Measurements from ENCODE around the gene TAF4. TPM values are rescaled to one million over a fixed set of nuclear protein-coding genes. Genes with fewer than 3 reads are reported as not detected.
"Not testable (repeated sequence)": the region's sequence is repeated elsewhere in the genome, so short reads cannot be mapped to it uniquely, and the experiment has no call there.

TAF4 gene
- total and polyA plus RNA-seq, 2 of the 13 experiments (the other 11 are each of a cell fraction or from before 2014, with no cell fraction given), result 5.9 to 12.0 TPM

GRCh38 chr20:61986762-61987321 lies 78.8 kb downstream of the TAF4 start (continued):
- TF ChIP-seq ZNF446 (CRISPR knock-in tag; IDR thresholded peaks at IDR 0.05), result no peak

- 97% methylated on average over 6 of the region's 6 CpGs for WGBS (ENCODE audit: low lambda C conversion rate)
Observed at GRCh38 chr20:61985096-61985495, 80.6 kb downstream of the TAF4 start.

GRCh38 chr20:61984431-61984830 lies 81.2 kb downstream of the TAF4 start:
- POLR2A ChIA-PET; ATAC-seq; H3K9ac ChIP-seq (ENCODE audit: insufficient read depth, low read depth, low read length); H3K27ac ChIP-seq (ENCODE audit: extremely low read length, insufficient read depth, low read length); DNase-seq (ENCODE audit: low spot score); H3K9me3 ChIP-seq (ENCODE audit: low read length); BruUV-seq (replicated peaks); H3K4me1 ChIP-seq (ENCODE audit: insufficient read depth, low read length); in situ Hi-C loops (cut with HindIII; ENCODE audit: extremely low pct_ligation_motif_present, low pct_unique_long_range_greater_than_20kb); CTCF ChIA-PET (ENCODE audit: low intra/inter-chr PET ratio, low total read pairs); H3K4me2 ChIP-seq (ENCODE audit: low read depth, low read length); H2AFZ ChIP-seq (ENCODE audit: low read length); intact Hi-C loops (cut with micrococcal nuclease; ENCODE audit: unreplicated experiment); H3K27me3 ChIP-seq (ENCODE audit: control insufficient read depth in 1 of 2, insufficient read depth in 2 of 2, low read length in 2 of 2); FAIRE-seq; H3K79me2 ChIP-seq (ENCODE audit: insufficient read depth, low read length); H3K4me3 ChIP-seq (replicated peaks in 1 of 3; ENCODE audit: insufficient read depth in 1 of 3, low read depth in 2 of 3, low read length in 3 of 3): not testable (repeated sequence)
- Histone ChIP-seq H3K36me3 (replicated peaks in 1 of 2; ENCODE audit: control insufficient read depth in 1 of 2, insufficient read depth in 2 of 2, low read length in 2 of 2) (peaks cover 15 to 59% of the 10 kb centered on the region in 2 experiments), H4K20me1 (ENCODE audit: insufficient read depth, low read length) (peaks cover 20% of the 10 kb centered on the region; the same call in 1 of the 2 replicates)
- 92% methylated on average over 14 of the region's 14 CpGs for WGBS (ENCODE audit: low lambda C conversion rate)

More at GRCh38 chr20:61985096-61985495, 80.6 kb downstream of the TAF4 start:
- 0 out of 2 replicates have a peak, but pooled peaks cover 6% of the 10 kb centered on the region for H3K4me1 ChIP-seq (ENCODE audit: insufficient read depth, low read length)
- H3K4me3 ChIP-seq (replicated peaks in 1 of 3; ENCODE audit: insufficient read depth in 1 of 3, low read depth in 2 of 3, low read length in 3 of 3), result no peak overlapping the region
- ChIA-PET POLR2A (no interaction called here), CTCF (ENCODE audit: low intra/inter-chr PET ratio, low total read pairs) (no interaction called here)
- FAIRE-seq, result no peak
- H3K36me3 ChIP-seq (replicated peaks in 1 of 2; ENCODE audit: control insufficient read depth in 1 of 2, insufficient read depth in 2 of 2, low read length in 2 of 2), result peaks cover 16 to 62% of the 10 kb centered on the region in 2 experiments
- no peak overlapping the region for H3K9ac ChIP-seq (ENCODE audit: insufficient read depth, low read depth, low read length)
- no peaks in the 10 kb centered on the region for H3K27me3 ChIP-seq (ENCODE audit: control insufficient read depth in 1 of 2, insufficient read depth in 2 of 2, low read length in 2 of 2)
- H4K20me1 ChIP-seq (ENCODE audit: insufficient read depth, low read length), result peaks cover 20% of the 10 kb centered on the region; the same call in 1 of the 2 replicates
- ATAC-seq, result no peak
- H3K9me3 ChIP-seq (ENCODE audit: low read length), result no peaks in the 10 kb centered on the region
- no peak overlapping the region for H3K27ac ChIP-seq (ENCODE audit: extremely low read length, insufficient read depth, low read length)
- no peak overlapping the region for H3K4me2 ChIP-seq (ENCODE audit: low read depth, low read length)
- H2AFZ ChIP-seq (ENCODE audit: low read length), result no peak overlapping the region
- intact Hi-C loops (cut with micrococcal nuclease; ENCODE audit: unreplicated experiment), result no loop called here
- no TSS peak for BruUV-seq (replicated peaks)
- in situ Hi-C loops (cut with HindIII; ENCODE audit: extremely low pct_ligation_motif_present, low pct_unique_long_range_greater_than_20kb), result no loop called here
- no peak for TF ChIP-seq NAIF1 (CRISPR knock-in tag; IDR thresholded peaks at IDR 0.05; ENCODE audit: borderline replicate concordance)
- no peak for TF ChIP-seq HMGXB4 (CRISPR knock-in tag; IDR thresholded peaks at IDR 0.05; ENCODE audit: borderline replicate concordance in 1 of 2, low read depth in 1 of 2)
- no peak for TF ChIP-seq U2AF2 (IDR thresholded peaks at IDR 0.05; ENCODE audit: low read depth, low read length)
- TF ChIP-seq BRF2 (CRISPR knock-in tag; IDR thresholded peaks at IDR 0.05), result no peak
- TF ChIP-seq CBX1 (IDR thresholded peaks at IDR 0.05; ENCODE audit: low read depth), result no peak
- TF ChIP-seq PHF21A (CRISPR knock-in tag; IDR thresholded peaks at IDR 0.05), result no peak
- no peak for TF ChIP-seq SALL2 (CRISPR knock-in tag; IDR thresholded peaks at IDR 0.05)
- TF ChIP-seq SNAPC2 (CRISPR knock-in tag; IDR thresholded peaks at IDR 0.05), result no peak
- no peak for TF ChIP-seq KDM3A (CRISPR knock-in tag; IDR thresholded peaks at IDR 0.05; ENCODE audit: low read depth)
- no peak for TF ChIP-seq PRMT3 (CRISPR knock-in tag; IDR thresholded peaks at IDR 0.05; ENCODE audit: borderline replicate concordance, low read depth)
- no peak for TF ChIP-seq ZBTB1 (CRISPR knock-in tag; IDR thresholded peaks at IDR 0.05; ENCODE audit: borderline replicate concordance)
- TF ChIP-seq ZNF224 (CRISPR knock-in tag; IDR thresholded peaks at IDR 0.05), result no peak
- no peak for TF ChIP-seq ZNF605 (CRISPR knock-in tag; IDR thresholded peaks at IDR 0.05)
- no peak for TF ChIP-seq ZNF441 (CRISPR knock-in tag; IDR thresholded peaks at IDR 0.05; ENCODE audit: borderline replicate concordance)
- TF ChIP-seq MED1 (CRISPR knock-in tag; IDR thresholded peaks at IDR 0.05), result no peak
- TF ChIP-seq MAFK (conservative IDR thresholded peaks at IDR 0.05 in 1 of 2, IDR thresholded peaks at IDR 0.05 in 1 of 2; ENCODE audit: low read length in 2 of 2), result no peak
- TF ChIP-seq ZNF17 (CRISPR knock-in tag; IDR thresholded peaks at IDR 0.05), result no peak
- H3K79me2 ChIP-seq (ENCODE audit: insufficient read depth, low read length), result no peaks in the 10 kb centered on the region
- no peak for DNase-seq (ENCODE audit: low spot score)

All from HepG2 (cell line).